Osteoblast (primary cell): ENCODE measurements around the gene TECPR2. TPM values are rescaled to one million over a fixed set of nuclear protein-coding genes. Genes with fewer than 3 reads are reported as not detected.

Source experiments
- DNase-seq: peaks from one replicate; pipeline ENCODE4 v3.0.0; 2011; ENCODE audit warnings: low spot score, mixed read lengths; ENCODE audit not compliant: insufficient read length; ENCODE audit errors: missing footprints
- H2AFZ ChIP-seq: 2 replicates; pipeline ENCODE4 v1.6.0; 2011; ENCODE audit warnings: mild to moderate bottlenecking, low read length
- H3K27ac ChIP-seq: 2 replicates; pipeline ENCODE4 v1.5.1; 2011; ENCODE audit warnings: mild to moderate bottlenecking, low read depth, low read length, moderate library complexity
- H3K27me3 ChIP-seq: 2 replicates; pipeline ENCODE4 v1.6.0; 2012; ENCODE audit warnings: mild to moderate bottlenecking, control low read depth, inconsistent platforms, low read length, moderate library complexity; ENCODE audit not compliant: insufficient read depth
- H3K36me3 ChIP-seq: 2 replicates; pipeline ENCODE4 v1.5.1; 2011; ENCODE audit warnings: mild to moderate bottlenecking, low read length, control low read depth, moderate library complexity; ENCODE audit not compliant: insufficient read depth
- H3K4me1 ChIP-seq: 2 replicates; pipeline ENCODE4 v1.5.1; 2011; ENCODE audit warnings: mild to moderate bottlenecking, low read length, control low read depth, moderate library complexity; ENCODE audit not compliant: insufficient read depth
- H3K4me2 ChIP-seq: 2 replicates; pipeline ENCODE4 v1.6.0; 2011; ENCODE audit warnings: mild to moderate bottlenecking, low read length; ENCODE audit not compliant: insufficient read depth
- H3K4me3 ChIP-seq: fragments of 200-600 bp; sonication (generic); 3 replicates; pipeline ENCODE4 v1.5.1; 2012; ENCODE audit warnings: mild to moderate bottlenecking, low read length, inconsistent platforms; ENCODE audit not compliant: insufficient read depth
- H3K79me2 ChIP-seq: 2 replicates; pipeline ENCODE4 v1.6.0; 2012; ENCODE audit warnings: mild to moderate bottlenecking, low read length, control low read depth, inconsistent platforms; ENCODE audit not compliant: insufficient read depth
- H3K9me3 ChIP-seq: 2 replicates; pipeline ENCODE4 v1.5.1; 2011; ENCODE audit warnings: low read depth, low read length, control low read depth
- H4K20me1 ChIP-seq: 2 replicates; pipeline ENCODE4 v1.6.0; 2012; ENCODE audit warnings: mild to moderate bottlenecking, low read length, control low read depth; ENCODE audit not compliant: insufficient read depth
- CTCF ChIP-seq: IDR thresholded peaks from 2 replicates; pipeline ENCODE4 v1.5.1; 2011; ENCODE audit warnings: mild to moderate bottlenecking, low read depth, low read length, moderate library complexity; ENCODE audit errors: extremely low read depth
- total RNA-seq: library from RNA; depleted of rRNA; stranded (reverse); fragments of >200 nt; gene quantifications from 2 replicates; pipeline ENCODE4 v1.2.3, GENCODE V29; 2012

Gene TECPR2
- total RNA-seq, 1 donor = 13.0 TPM

GRCh38 chr14:102316743-102317563 lies 45.8 kb upstream of the TECPR2 start:
- peaks cover 52% of the 10 kb centered on the region for H3K4me1 ChIP-seq

DNA sequence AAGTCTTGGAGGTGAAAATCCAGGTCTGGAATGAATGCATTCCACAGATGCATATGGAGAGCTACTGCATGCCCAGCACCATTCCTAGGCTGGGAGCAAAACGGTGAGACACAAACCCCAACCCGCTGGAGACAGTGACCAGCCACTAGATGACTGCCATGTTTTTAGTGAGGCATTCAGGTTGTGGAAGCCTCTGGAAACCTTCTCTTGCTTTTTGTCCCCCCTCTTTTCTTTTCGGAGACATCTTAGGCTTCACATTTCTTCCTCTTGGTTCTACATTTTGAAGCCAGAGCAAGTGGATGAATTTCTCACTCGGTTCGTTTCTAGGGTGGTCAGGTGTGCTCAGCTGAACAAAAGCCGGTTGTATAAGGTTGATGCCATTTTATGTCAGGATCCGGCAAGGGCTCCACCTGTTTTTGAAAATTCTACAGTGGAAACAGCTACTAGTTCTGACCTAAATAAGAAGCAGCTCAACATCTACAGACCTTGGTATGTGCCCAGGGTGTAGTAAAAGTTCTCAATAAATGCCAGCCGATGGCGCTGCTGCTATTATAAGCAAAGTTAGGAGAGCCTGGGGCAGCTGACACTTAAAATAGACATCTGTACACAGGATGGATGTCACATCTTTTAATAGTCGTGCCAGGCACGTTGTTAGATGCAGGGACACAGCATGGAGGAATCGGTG lies 45.0 kb upstream of the TECPR2 start:
- Histone ChIP-seq H3K79me2 (peaks cover 22% of the 10 kb centered on the region), H3K9me3 (no peaks in the 10 kb centered on the region), H3K36me3 (peaks cover 3% of the 10 kb centered on the region), H3K4me2 (peak overlapping the region; percentile 75), H4K20me1 (no peaks in the 10 kb centered on the region), H2AFZ (peak overlapping the region; percentile 70), H3K4me3 (peak overlapping the region; percentile 74), H3K27me3 (no peaks in the 10 kb centered on the region), H3K4me1 (peaks cover 52% of the 10 kb centered on the region), H3K27ac (peak overlapping the region; percentile 13)
- DNase-seq = no peak
- peak; percentile 24 for TF ChIP-seq CTCF

More at GRCh38 chr14:102316743-102317563, 45.8 kb upstream of the TECPR2 start:
- Histone ChIP-seq H3K79me2 (peaks cover 22% of the 10 kb centered on the region), H4K20me1 (no peaks in the 10 kb centered on the region), H3K4me2 (peak overlapping the region; percentile 87), H3K27ac (peak overlapping the region; percentile 81), H2AFZ (peak overlapping the region; percentile 86), H3K4me3 (peak overlapping the region; percentile 74), H3K36me3 (no peaks in the 10 kb centered on the region), H3K9me3 (no peaks in the 10 kb centered on the region), H3K27me3 (no peaks in the 10 kb centered on the region)
- DNase-seq = peak; percentile 99
- peak; percentile 69 for TF ChIP-seq CTCF

DNA sequence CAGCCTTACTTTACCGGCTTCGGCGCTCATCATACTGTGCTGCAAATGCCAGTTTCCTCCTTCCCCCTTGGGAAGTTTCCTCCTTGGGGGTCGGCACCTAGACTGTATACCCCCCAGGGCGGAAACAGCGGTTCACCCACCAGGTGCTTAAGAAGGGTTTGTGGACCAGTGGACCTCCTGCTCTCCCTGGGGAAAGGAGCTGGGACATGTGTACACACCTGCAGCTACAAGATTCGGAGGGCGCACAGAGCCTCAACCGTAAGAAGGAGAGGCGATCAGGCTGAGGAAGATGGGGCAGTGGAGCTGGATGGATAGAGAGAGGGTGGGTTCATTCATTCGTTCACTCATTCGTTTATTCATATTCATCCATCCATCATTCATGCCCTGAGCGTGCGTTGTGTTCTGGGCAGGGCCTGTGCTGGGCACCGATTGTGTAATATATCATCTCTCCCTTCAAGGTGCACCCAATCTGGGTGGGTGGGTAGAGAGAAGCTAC lies 43.9 kb upstream of the TECPR2 start:
- Histone ChIP-seq H2AFZ (peak overlapping the region; percentile 75), H3K4me1 (peaks cover 55% of the 10 kb centered on the region), H3K4me2 (peak overlapping the region; percentile 87), H3K9me3 (no peaks in the 10 kb centered on the region), H3K27ac (peak overlapping the region; percentile 77), H3K27me3 (no peaks in the 10 kb centered on the region), H3K79me2 (peaks cover 25% of the 10 kb centered on the region), H4K20me1 (no peaks in the 10 kb centered on the region), H3K4me3 (peak overlapping the region; percentile 72), H3K36me3 (peaks cover 3% of the 10 kb centered on the region)
- DNase-seq = no peak
- no peak for TF ChIP-seq CTCF
